Adrenal gland (tissue), 5 donors: ENCODE results near the gene CC2D2B.

Source experiments
- POLR2A ChIP-seq, 2 donors: fragments of 450-650 bp; IDR thresholded peaks; one replicate each; pipeline ENCODE4 v1.6.1; 2017; ENCODE audit warnings: antibody characterized with exemption in 2 of 2, mild to moderate bottlenecking in 2 of 2, moderate library complexity in 1 of 2
- TF ChIP-seq, protein P1 (sequence below), 6 experiments: fragments of 450-650 bp in 4 of 6; fragments of 200-600 bp in 2 of 6; sonication (generic) in 1 of 6; IDR thresholded peaks; 1 replicate in 5 of 6; 2 replicates in 1 of 6; pipeline versions ENCODE4 v1.5.1 to v1.8.0; 2016 to 2021; ENCODE audit warnings: antibody characterized with exemption in 6 of 6, mild to moderate bottlenecking in 2 of 6, moderate library complexity in 1 of 6
- donor health status: DM: no; HTN: no; CAD: no.

DNA sequence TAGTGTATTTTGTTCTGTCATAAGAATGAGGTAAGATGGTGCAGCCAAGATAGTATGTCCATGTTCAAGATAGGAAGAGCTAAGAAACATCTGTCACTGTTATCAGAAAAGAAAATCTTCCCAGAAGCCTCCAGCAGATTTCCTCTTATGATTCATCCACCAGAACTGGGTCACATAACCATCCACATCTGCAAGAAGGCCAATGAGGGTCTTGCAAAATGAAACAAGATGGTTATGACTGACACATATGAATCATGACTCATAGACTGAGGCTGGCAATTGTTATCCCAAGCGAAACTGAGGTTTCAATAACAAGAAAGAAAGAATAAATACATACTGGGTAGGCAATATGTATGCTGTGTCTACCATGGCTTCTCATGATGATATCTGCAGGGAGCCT is 165.9 kb downstream of the CC2D2B start:
- TF ChIP-seq, protein P1, sequence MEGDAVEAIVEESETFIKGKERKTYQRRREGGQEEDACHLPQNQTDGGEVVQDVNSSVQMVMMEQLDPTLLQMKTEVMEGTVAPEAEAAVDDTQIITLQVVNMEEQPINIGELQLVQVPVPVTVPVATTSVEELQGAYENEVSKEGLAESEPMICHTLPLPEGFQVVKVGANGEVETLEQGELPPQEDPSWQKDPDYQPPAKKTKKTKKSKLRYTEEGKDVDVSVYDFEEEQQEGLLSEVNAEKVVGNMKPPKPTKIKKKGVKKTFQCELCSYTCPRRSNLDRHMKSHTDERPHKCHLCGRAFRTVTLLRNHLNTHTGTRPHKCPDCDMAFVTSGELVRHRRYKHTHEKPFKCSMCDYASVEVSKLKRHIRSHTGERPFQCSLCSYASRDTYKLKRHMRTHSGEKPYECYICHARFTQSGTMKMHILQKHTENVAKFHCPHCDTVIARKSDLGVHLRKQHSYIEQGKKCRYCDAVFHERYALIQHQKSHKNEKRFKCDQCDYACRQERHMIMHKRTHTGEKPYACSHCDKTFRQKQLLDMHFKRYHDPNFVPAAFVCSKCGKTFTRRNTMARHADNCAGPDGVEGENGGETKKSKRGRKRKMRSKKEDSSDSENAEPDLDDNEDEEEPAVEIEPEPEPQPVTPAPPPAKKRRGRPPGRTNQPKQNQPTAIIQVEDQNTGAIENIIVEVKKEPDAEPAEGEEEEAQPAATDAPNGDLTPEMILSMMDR (IDR thresholded peaks at IDR 0.05): no peak
- TF ChIP-seq POLR2A (IDR thresholded peaks at IDR 0.05): no peak
